HEK293 (cell line): Measurements from ENCODE around the gene APPL2.

Experiments used
- CTCF ChIA-PET: fragments of 350-600 bp; formaldehyde crosslinking; extraction: SDS; loops from one replicate; lab custom pipeline; 2021; ENCODE audit warnings: antibody characterized with exemption; lab: Yijun Ruan, JAX
- POLR2A ChIA-PET: fragments of 300-600 bp; formaldehyde crosslinking; extraction: SDS; loops from one replicate; lab custom pipeline; 2020; ENCODE audit warnings: antibody characterized with exemption, inconsistent platforms; lab: Yijun Ruan, JAX
- H3K27ac ChIP-seq: fragments of 200-500 bp; sonication (Bioruptor generic); 2 replicates; pipeline ENCODE4 v1.5.1; 2014; ENCODE audit warnings: low read depth, low read length, control low read depth, inconsistent platforms; ENCODE audit errors: extremely low read depth
- H3K36me3 ChIP-seq, 2 experiments: fragments of 200-500 bp in 1 of 2; sonication (Bioruptor generic) in 1 of 2; 1 replicate in 1 of 2; 2 replicates in 1 of 2; pipeline ENCODE4 v1.5.1; 2014 to 2017; ENCODE audit warnings: inconsistent platforms in 2 of 2, low read length in 2 of 2; ENCODE audit not compliant: control insufficient read depth in 2 of 2, insufficient read depth in 1 of 2
- H3K4me1 ChIP-seq: fragments of 200-500 bp; sonication (Bioruptor generic); 2 replicates; pipeline ENCODE4 v1.5.1; 2014; ENCODE audit warnings: mild to moderate bottlenecking, low read length, inconsistent platforms; ENCODE audit not compliant: control insufficient read depth, insufficient read depth
- H3K4me3 ChIP-seq: 2 replicates; pipeline ENCODE4 v1.5.1; 2011; ENCODE audit warnings: low read depth, mild to moderate bottlenecking, control low read depth, low read length, moderate library complexity
- H3K9me3 ChIP-seq: fragments of 200-500 bp; sonication (Bioruptor generic); 2 replicates; pipeline ENCODE4 v1.5.1; 2014; ENCODE audit warnings: low read depth, low read length, inconsistent platforms; ENCODE audit not compliant: control insufficient read depth, insufficient read depth
- HOXA7 ChIP-seq: sonication (generic); formaldehyde crosslinking; IDR thresholded peaks from 2 replicates; pipeline ENCODE4 v1.8.1; 2022; ENCODE audit warnings: missing genetic modification reagents, borderline replicate concordance
- KLF9 ChIP-seq: fragments of 450-650 bp; formaldehyde crosslinking; IDR thresholded peaks from 2 replicates; pipeline ENCODE4 v1.5.1; 2016; ENCODE audit warnings: missing biosample characterization, missing genetic modification characterization, low read depth
- MEIS1 ChIP-seq: sonication (generic); formaldehyde crosslinking; IDR thresholded peaks from 2 replicates; pipeline ENCODE4 v1.8.1; 2022; ENCODE audit warnings: missing genetic modification reagents, mild to moderate bottlenecking, borderline replicate concordance
- MYNN ChIP-seq: fragments of 450-650 bp; formaldehyde crosslinking; IDR thresholded peaks from 2 replicates; pipeline ENCODE4 v1.5.1; 2016; ENCODE audit warnings: missing biosample characterization, missing genetic modification characterization, borderline replicate concordance
- SP7 ChIP-seq: fragments of 450-650 bp; formaldehyde crosslinking; IDR thresholded peaks from 2 replicates; pipeline ENCODE4 v1.5.1; 2016; ENCODE audit warnings: missing biosample characterization, missing genetic modification characterization
- ZNF112 ChIP-seq: fragments of 450-650 bp; formaldehyde crosslinking; IDR thresholded peaks from 2 replicates; pipeline ENCODE4 v1.5.0; 2017; ENCODE audit warnings: missing biosample characterization, missing genetic modification characterization
- ZNF138 ChIP-seq: fragments of 450-650 bp; formaldehyde crosslinking; IDR thresholded peaks from 2 replicates; pipeline ENCODE4 v1.5.1; 2016; ENCODE audit warnings: missing biosample characterization, missing genetic modification characterization, borderline replicate concordance
- ZNF157 ChIP-seq: fragments of 450-650 bp; formaldehyde crosslinking; IDR thresholded peaks from 2 replicates; pipeline ENCODE4 v1.5.1; 2016; ENCODE audit warnings: missing biosample characterization, missing genetic modification characterization
- ZNF169 ChIP-seq: fragments of 450-650 bp; formaldehyde crosslinking; IDR thresholded peaks from 2 replicates; pipeline ENCODE4 v1.5.1; 2016; ENCODE audit warnings: missing biosample characterization, missing genetic modification characterization
- ZNF274 ChIP-seq, 2 experiments: fragments of 200-500 bp in 1 of 2; fragments of 450-650 bp in 1 of 2; sonication (Bioruptor generic) in 1 of 2; formaldehyde crosslinking in 1 of 2; IDR thresholded peaks; 2 replicates each; pipeline versions ENCODE4 v1.5.1 to v1.6.1; 2014 to 2016; ENCODE audit warnings: borderline replicate concordance in 1 of 2, inconsistent platforms in 1 of 2, low read length in 1 of 2, missing biosample characterization in 1 of 2, missing genetic modification characterization in 1 of 2
- ZNF335 ChIP-seq: fragments of 450-650 bp; formaldehyde crosslinking; conservative IDR thresholded peaks from 2 replicates; pipeline ENCODE4 v1.5.1; 2016; ENCODE audit warnings: missing biosample characterization, missing genetic modification characterization
- ZNF560 ChIP-seq: fragments of 450-650 bp; formaldehyde crosslinking; IDR thresholded peaks from 2 replicates; pipeline ENCODE4 v1.5.1; 2017; ENCODE audit warnings: missing biosample characterization, missing genetic modification characterization, borderline replicate concordance
- ZNF561 ChIP-seq: fragments of 450-650 bp; IDR thresholded peaks from 2 replicates; pipeline ENCODE4 v1.5.1; 2018; ENCODE audit warnings: missing biosample characterization, missing genetic modification characterization, borderline replicate concordance
- ZNF610 ChIP-seq: fragments of 450-650 bp; formaldehyde crosslinking; IDR thresholded peaks from 2 replicates; pipeline ENCODE4 v1.5.1; 2016; ENCODE audit warnings: missing biosample characterization, missing genetic modification characterization, borderline replicate concordance
- ZNF626 ChIP-seq: fragments of 450-650 bp; sonication (Bioruptor Pico); formaldehyde crosslinking; IDR thresholded peaks from 2 replicates; pipeline ENCODE4 v1.5.1; 2018; ENCODE audit warnings: missing biosample characterization, missing genetic modification characterization, inconsistent platforms
- ZNF629 ChIP-seq: fragments of 450-650 bp; formaldehyde crosslinking; IDR thresholded peaks from 2 replicates; pipeline ENCODE4 v1.5.1; 2017; ENCODE audit warnings: missing biosample characterization, missing genetic modification characterization
- ZNF660 ChIP-seq: fragments of 450-650 bp; IDR thresholded peaks from 2 replicates; pipeline ENCODE4 v1.5.1; 2018; ENCODE audit warnings: missing biosample characterization, mild to moderate bottlenecking, missing genetic modification characterization
- ZNF791 ChIP-seq: fragments of 450-650 bp; formaldehyde crosslinking; IDR thresholded peaks from 2 replicates; pipeline ENCODE4 v1.5.1; 2016; ENCODE audit warnings: missing biosample characterization, missing genetic modification characterization
- ZNF843 ChIP-seq: fragments of 450-650 bp; formaldehyde crosslinking; IDR thresholded peaks from 2 replicates; pipeline ENCODE4 v1.5.1; 2016; ENCODE audit warnings: missing biosample characterization, missing genetic modification characterization
- TF ChIP-seq, protein P1 (sequence below): fragments of 450-650 bp; formaldehyde crosslinking; IDR thresholded peaks from 2 replicates; pipeline ENCODE4 v1.5.1; 2016; ENCODE audit warnings: missing biosample characterization, missing genetic modification characterization
- TF ChIP-seq, protein P2 (sequence below): fragments of 450-650 bp; formaldehyde crosslinking; IDR thresholded peaks from 2 replicates; pipeline ENCODE4 v1.5.1; 2017; ENCODE audit warnings: missing biosample characterization, missing genetic modification characterization
- TF ChIP-seq, protein P3 (sequence below): fragments of 450-650 bp; formaldehyde crosslinking; IDR thresholded peaks from 2 replicates; pipeline ENCODE4 v1.5.1; 2016; ENCODE audit warnings: missing biosample characterization, missing genetic modification characterization
- TF ChIP-seq, protein P4 (sequence below): sonication (generic); formaldehyde crosslinking; IDR thresholded peaks from 2 replicates; pipeline ENCODE4 v1.8.1; 2022; ENCODE audit warnings: mild to moderate bottlenecking, moderate library complexity, missing genetic modification reagents
- TF ChIP-seq, protein P5 (sequence below): fragments of 450-650 bp; formaldehyde crosslinking; IDR thresholded peaks from 2 replicates; pipeline ENCODE4 v1.5.1; 2016; ENCODE audit warnings: missing biosample characterization, missing genetic modification characterization

APPL2 gene

DNA sequence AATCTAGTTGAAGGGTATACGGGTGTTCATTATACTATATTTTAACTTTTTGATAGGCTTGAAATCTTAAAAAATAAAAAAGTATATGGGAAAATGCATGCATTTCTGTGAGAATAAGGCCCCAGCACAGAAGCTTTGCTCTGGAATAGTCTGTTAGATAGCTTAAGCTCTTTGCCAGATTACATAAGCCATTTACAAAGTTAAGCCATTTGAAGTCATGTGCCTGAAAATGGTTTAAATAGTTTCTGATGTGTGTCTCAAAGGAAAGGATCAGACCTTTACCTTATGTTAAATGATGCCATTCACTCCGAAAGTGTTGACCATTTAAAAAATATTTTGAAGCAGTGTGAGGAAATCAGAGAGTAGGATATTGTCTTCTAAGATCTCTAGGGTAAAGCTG, 77.1 kb downstream of the APPL2 start:
- ChIA-PET POLR2A (no interaction called here), CTCF (no interaction called here)
- Histone ChIP-seq H3K9me3 (no peaks in the 10 kb centered on the region), H3K4me1 (no peaks in the 10 kb centered on the region), H3K27ac (no peak overlapping the region), H3K36me3 (peaks cover 56 to 75% of the 10 kb centered on the region in 2 experiments), H3K4me3 (no peak overlapping the region)
- TF ChIP-seq HOXA7 (CRISPR knock-in tag) (no peak), ZNF335 (tag by site-specific recombination) (no peak), ZNF791 (tag by site-specific recombination) (no peak), MEIS1 (no peak), SP7 (tag by site-specific recombination) (no peak), ZNF629 (no peak), ZNF169 (tag by site-specific recombination) (no peak), ZNF274 (IDR thresholded peaks at IDR 0.05; ENCODE audit: low read length) (no peak), ZNF274 (tag by site-specific recombination; IDR thresholded peaks at IDR 0.05; ENCODE audit: borderline replicate concordance) (no peak), ZNF138 (no peak), ZNF112 (tag by site-specific recombination) (no peak), ZNF610 (no peak), ZNF560 (no peak), MYNN (tag by site-specific recombination) (no peak), ZNF660 (tag by site-specific recombination) (no peak), ZNF843 (tag by site-specific recombination) (no peak)
- TF ChIP-seq, protein P1, sequence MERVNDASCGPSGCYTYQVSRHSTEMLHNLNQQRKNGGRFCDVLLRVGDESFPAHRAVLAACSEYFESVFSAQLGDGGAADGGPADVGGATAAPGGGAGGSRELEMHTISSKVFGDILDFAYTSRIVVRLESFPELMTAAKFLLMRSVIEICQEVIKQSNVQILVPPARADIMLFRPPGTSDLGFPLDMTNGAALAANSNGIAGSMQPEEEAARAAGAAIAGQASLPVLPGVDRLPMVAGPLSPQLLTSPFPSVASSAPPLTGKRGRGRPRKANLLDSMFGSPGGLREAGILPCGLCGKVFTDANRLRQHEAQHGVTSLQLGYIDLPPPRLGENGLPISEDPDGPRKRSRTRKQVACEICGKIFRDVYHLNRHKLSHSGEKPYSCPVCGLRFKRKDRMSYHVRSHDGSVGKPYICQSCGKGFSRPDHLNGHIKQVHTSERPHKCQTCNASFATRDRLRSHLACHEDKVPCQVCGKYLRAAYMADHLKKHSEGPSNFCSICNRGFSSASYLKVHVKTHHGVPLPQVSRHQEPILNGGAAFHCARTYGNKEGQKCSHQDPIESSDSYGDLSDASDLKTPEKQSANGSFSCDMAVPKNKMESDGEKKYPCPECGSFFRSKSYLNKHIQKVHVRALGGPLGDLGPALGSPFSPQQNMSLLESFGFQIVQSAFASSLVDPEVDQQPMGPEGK: no peak
- TF ChIP-seq, protein P2, sequence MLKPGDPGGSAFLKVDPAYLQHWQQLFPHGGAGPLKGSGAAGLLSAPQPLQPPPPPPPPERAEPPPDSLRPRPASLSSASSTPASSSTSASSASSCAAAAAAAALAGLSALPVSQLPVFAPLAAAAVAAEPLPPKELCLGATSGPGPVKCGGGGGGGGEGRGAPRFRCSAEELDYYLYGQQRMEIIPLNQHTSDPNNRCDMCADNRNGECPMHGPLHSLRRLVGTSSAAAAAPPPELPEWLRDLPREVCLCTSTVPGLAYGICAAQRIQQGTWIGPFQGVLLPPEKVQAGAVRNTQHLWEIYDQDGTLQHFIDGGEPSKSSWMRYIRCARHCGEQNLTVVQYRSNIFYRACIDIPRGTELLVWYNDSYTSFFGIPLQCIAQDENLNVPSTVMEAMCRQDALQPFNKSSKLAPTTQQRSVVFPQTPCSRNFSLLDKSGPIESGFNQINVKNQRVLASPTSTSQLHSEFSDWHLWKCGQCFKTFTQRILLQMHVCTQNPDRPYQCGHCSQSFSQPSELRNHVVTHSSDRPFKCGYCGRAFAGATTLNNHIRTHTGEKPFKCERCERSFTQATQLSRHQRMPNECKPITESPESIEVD (tag by site-specific recombination): no peak
- TF ChIP-seq, protein P3, sequence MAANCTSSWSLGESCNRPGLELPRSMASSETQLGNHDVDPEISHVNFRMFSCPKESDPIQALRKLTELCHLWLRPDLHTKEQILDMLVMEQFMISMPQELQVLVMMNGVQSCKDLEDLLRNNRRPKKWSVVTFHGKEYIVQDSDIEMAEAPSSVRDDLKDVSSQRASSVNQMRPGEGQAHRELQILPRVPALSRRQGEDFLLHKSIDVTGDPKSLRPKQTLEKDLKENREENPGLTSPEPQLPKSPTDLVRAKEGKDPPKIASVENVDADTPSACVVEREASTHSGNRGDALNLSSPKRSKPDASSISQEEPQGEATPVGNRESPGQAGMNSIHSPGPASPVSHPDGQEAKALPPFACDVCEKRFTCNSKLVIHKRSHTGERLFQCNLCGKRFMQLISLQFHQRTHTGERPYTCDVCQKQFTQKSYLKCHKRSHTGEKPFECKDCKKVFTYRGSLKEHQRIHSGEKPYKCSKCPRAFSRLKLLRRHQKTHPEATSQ (tag by site-specific recombination): no peak
- TF ChIP-seq, all 188 proteins: peak for 0

DNA sequence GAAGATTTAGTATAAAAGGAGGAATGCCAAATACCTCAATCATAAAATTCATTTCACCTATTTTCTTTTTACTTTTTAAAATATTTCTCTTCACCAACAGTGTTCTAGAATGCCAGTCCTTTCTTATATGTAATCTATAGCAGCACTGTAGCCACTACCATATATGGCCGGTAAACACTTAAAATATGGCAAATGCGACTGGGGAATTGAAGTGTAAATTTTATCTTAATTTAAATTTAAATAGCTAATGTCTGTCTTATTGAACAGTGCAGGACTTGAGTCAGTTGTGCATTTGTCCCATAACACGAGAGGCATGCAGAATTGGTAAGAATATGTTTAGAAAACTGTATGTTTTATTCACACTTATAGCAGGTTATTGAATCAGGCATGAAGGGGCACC, 78.4 kb downstream of the APPL2 start:
- ChIA-PET POLR2A (no interaction called here), CTCF (no interaction called here)
- Histone ChIP-seq H3K27ac (no peak overlapping the region), H3K9me3 (no peaks in the 10 kb centered on the region), H3K4me1 (no peaks in the 10 kb centered on the region), H3K4me3 (no peak overlapping the region), H3K36me3 (peaks cover 58 to 77% of the 10 kb centered on the region in 2 experiments)
- TF ChIP-seq ZNF626 (no peak), KLF9 (tag by site-specific recombination) (no peak), ZNF157 (tag by site-specific recombination) (no peak), ZNF561 (no peak)
- TF ChIP-seq, protein P4, sequence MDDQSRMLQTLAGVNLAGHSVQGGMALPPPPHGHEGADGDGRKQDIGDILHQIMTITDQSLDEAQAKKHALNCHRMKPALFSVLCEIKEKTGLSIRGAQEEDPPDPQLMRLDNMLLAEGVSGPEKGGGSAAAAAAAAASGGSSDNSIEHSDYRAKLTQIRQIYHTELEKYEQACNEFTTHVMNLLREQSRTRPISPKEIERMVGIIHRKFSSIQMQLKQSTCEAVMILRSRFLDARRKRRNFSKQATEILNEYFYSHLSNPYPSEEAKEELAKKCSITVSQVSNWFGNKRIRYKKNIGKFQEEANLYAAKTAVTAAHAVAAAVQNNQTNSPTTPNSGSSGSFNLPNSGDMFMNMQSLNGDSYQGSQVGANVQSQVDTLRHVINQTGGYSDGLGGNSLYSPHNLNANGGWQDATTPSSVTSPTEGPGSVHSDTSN: no peak
- TF ChIP-seq, protein P5, sequence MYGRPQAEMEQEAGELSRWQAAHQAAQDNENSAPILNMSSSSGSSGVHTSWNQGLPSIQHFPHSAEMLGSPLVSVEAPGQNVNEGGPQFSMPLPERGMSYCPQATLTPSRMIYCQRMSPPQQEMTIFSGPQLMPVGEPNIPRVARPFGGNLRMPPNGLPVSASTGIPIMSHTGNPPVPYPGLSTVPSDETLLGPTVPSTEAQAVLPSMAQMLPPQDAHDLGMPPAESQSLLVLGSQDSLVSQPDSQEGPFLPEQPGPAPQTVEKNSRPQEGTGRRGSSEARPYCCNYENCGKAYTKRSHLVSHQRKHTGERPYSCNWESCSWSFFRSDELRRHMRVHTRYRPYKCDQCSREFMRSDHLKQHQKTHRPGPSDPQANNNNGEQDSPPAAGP: no peak
